Measurements from ENCODE around the gene MMD.

Gene MMD

GRCh38 chr17:55414983-55415382, 6.7 kb downstream of the MMD start:
- H3K27me3 ChIP-seq (ENCODE audit: control insufficient read depth, insufficient read depth, low read length) = no peaks in the 10 kb centered on the region
- no peak for TF ChIP-seq CTCF (IDR thresholded peaks at IDR 0.05)
- H3K27ac ChIP-seq = no peak overlapping the region
- H2AFZ ChIP-seq = no peak overlapping the region
- H3K79me2 ChIP-seq = no peaks in the 10 kb centered on the region
- peaks cover 4% of the 10 kb centered on the region for H3K36me3 ChIP-seq (ENCODE audit: control insufficient read depth, insufficient read depth, low read length)
- H3K9me3 ChIP-seq (ENCODE audit: control insufficient read depth, low read length) = no peaks in the 10 kb centered on the region
- no peak overlapping the region for H3K4me3 ChIP-seq (ENCODE audit: low read depth, low read length)
- peaks cover 14% of the 10 kb centered on the region for H3K4me1 ChIP-seq
- no peak overlapping the region for H3K4me2 ChIP-seq (ENCODE audit: low read length)
- H3K9ac ChIP-seq = no peak overlapping the region

- peaks cover 8% of the 10 kb centered on the region for H3K4me1 ChIP-seq
- no peak overlapping the region for H3K4me3 ChIP-seq (ENCODE audit: low read depth, low read length)
- H3K27ac ChIP-seq = no peak overlapping the region
- H2AFZ ChIP-seq = no peak overlapping the region
- no peak for TF ChIP-seq CTCF (IDR thresholded peaks at IDR 0.05)
- H3K27me3 ChIP-seq (ENCODE audit: control insufficient read depth, insufficient read depth, low read length) = no peaks in the 10 kb centered on the region
- H3K9ac ChIP-seq = no peak overlapping the region
- no peaks in the 10 kb centered on the region for H3K9me3 ChIP-seq (ENCODE audit: control insufficient read depth, low read length)
- H3K79me2 ChIP-seq = no peaks in the 10 kb centered on the region
- peaks cover 4% of the 10 kb centered on the region for H3K36me3 ChIP-seq (ENCODE audit: control insufficient read depth, insufficient read depth, low read length)
- no peak overlapping the region for H3K4me2 ChIP-seq (ENCODE audit: low read length)
Observed at GRCh38 chr17:55413825-55414489, 7.7 kb downstream of the MMD start.

GRCh38 chr17:55411463-55411855, 10.2 kb downstream of the MMD start:
- TF ChIP-seq CTCF (IDR thresholded peaks at IDR 0.05) = no peak
- no peaks in the 10 kb centered on the region for H3K9me3 ChIP-seq (ENCODE audit: control insufficient read depth, low read length)
- H3K4me3 ChIP-seq (ENCODE audit: low read depth, low read length) = no peak overlapping the region
- no peak overlapping the region for H3K9ac ChIP-seq
- no peak overlapping the region for H3K4me2 ChIP-seq (ENCODE audit: low read length)
- no peak overlapping the region for H2AFZ ChIP-seq
- peaks cover 8% of the 10 kb centered on the region for H3K4me1 ChIP-seq
- no peaks in the 10 kb centered on the region for H3K27me3 ChIP-seq (ENCODE audit: control insufficient read depth, insufficient read depth, low read length)
- H3K36me3 ChIP-seq (ENCODE audit: control insufficient read depth, insufficient read depth, low read length) = peaks cover 4% of the 10 kb centered on the region
- H3K27ac ChIP-seq = no peak overlapping the region
- no peaks in the 10 kb centered on the region for H3K79me2 ChIP-seq

GRCh38 chr17:55410722-55411462, 10.7 kb downstream of the MMD start:
- Histone ChIP-seq H3K36me3 (ENCODE audit: control insufficient read depth, insufficient read depth, low read length) (peaks cover 4% of the 10 kb centered on the region), H3K27ac (no peak overlapping the region), H2AFZ (no peak overlapping the region), H3K4me1 (peaks cover 7% of the 10 kb centered on the region), H3K79me2 (no peaks in the 10 kb centered on the region), H3K4me2 (ENCODE audit: low read length) (no peak overlapping the region), H3K9me3 (ENCODE audit: control insufficient read depth, low read length) (no peaks in the 10 kb centered on the region), H3K27me3 (ENCODE audit: control insufficient read depth, insufficient read depth, low read length) (no peaks in the 10 kb centered on the region), H3K9ac (no peak overlapping the region), H3K4me3 (ENCODE audit: low read depth, low read length) (no peak overlapping the region)
- TF ChIP-seq CTCF (IDR thresholded peaks at IDR 0.05) = no peak
